ENCODE results near the gene SH3RF3.

Gene SH3RF3

GRCh38 chr2:109246176-109246575 lies 117.2 kb downstream of the SH3RF3 start:
- DNase-seq, result no peak

- no peak for DNase-seq
Measured at GRCh38 chr2:109246616-109247015, 117.6 kb downstream of the SH3RF3 start.

GRCh38 chr2:109247340-109247739 lies 118.3 kb downstream of the SH3RF3 start:
- DNase-seq, result no peak

GRCh38 chr2:109247812-109248211 lies 118.8 kb downstream of the SH3RF3 start:
- DNase-seq, result no peak

- no peak for DNase-seq
Measured at GRCh38 chr2:109248590-109248989, 119.6 kb downstream of the SH3RF3 start.

- no peak for DNase-seq
Measured at GRCh38 chr2:109253217-109253616, 124.2 kb downstream of the SH3RF3 start.

GRCh38 chr2:109254174-109254904 lies 125.3 kb downstream of the SH3RF3 start:
- no peak for DNase-seq

- DNase-seq, result no peak
Measured at GRCh38 chr2:109255654-109256053, 126.6 kb downstream of the SH3RF3 start.

- no peak for DNase-seq
Measured at GRCh38 chr2:109256111-109256510, 127.1 kb downstream of the SH3RF3 start.

- no peak for DNase-seq
Measured at GRCh38 chr2:109256921-109257320, 127.9 kb downstream of the SH3RF3 start.

- DNase-seq, result no peak
Measured at GRCh38 chr2:109257653-109258052, 128.6 kb downstream of the SH3RF3 start.

GRCh38 chr2:109258376-109258775 lies 129.4 kb downstream of the SH3RF3 start:
- DNase-seq, result no peak

GRCh38 chr2:109258905-109259540 lies 130.0 kb downstream of the SH3RF3 start:
- no peak for DNase-seq

GRCh38 chr2:109259671-109260070 lies 130.7 kb downstream of the SH3RF3 start:
- no peak for DNase-seq

GRCh38 chr2:109260116-109260855 lies 131.3 kb downstream of the SH3RF3 start:
- no peak for DNase-seq

GRCh38 chr2:109260886-109261700 lies 132.1 kb downstream of the SH3RF3 start:
- no peak for DNase-seq

GRCh38 chr2:109261906-109262631 lies 133.1 kb downstream of the SH3RF3 start:
- no peak for DNase-seq

GRCh38 chr2:109264595-109265328 lies 135.8 kb downstream of the SH3RF3 start:
- no peak for DNase-seq

- DNase-seq, result no peak
Measured at GRCh38 chr2:109265369-109265768, 136.4 kb downstream of the SH3RF3 start.

- no peak for DNase-seq
Measured at GRCh38 chr2:109265953-109266352, 136.9 kb downstream of the SH3RF3 start.

- no peak for DNase-seq
Measured at GRCh38 chr2:109266496-109266895, 137.5 kb downstream of the SH3RF3 start.
